ENCODE data around the gene HM13. TPM values are rescaled to one million over a fixed set of nuclear protein-coding genes. Genes with fewer than 3 reads are reported as not detected.
A peak's percentile ranks its signal among the peaks of the same experiment; 100 is the strongest.

Gene HM13
- total and polyA plus RNA-seq, 2 of the 13 experiments (the other 11 are each of a cell fraction or from before 2014, with no cell fraction given): 118 to 243 TPM

GRCh38 chr20:31604567-31605030 lies 90.4 kb downstream of the HM13 start (continued):
- TF ChIP-seq CHD4 (IDR thresholded peaks at IDR 0.05; ENCODE audit: borderline replicate concordance, low read length): peak; percentile 49; the same call in 1 of the 2 replicates
- TF ChIP-seq ZBTB21 (CRISPR knock-in tag; IDR thresholded peaks at IDR 0.05): no peak
- TF ChIP-seq ZNF674 (CRISPR knock-in tag; IDR thresholded peaks at IDR 0.05; ENCODE audit: low read depth): peak; percentile 12; the same call in 1 of the 2 replicates
- TF ChIP-seq TSC22D2 (CRISPR knock-in tag; IDR thresholded peaks at IDR 0.05; ENCODE audit: borderline replicate concordance): no peak
- no peak for TF ChIP-seq DRAP1 (CRISPR knock-in tag; IDR thresholded peaks at IDR 0.05)
- TF ChIP-seq, protein P1, sequence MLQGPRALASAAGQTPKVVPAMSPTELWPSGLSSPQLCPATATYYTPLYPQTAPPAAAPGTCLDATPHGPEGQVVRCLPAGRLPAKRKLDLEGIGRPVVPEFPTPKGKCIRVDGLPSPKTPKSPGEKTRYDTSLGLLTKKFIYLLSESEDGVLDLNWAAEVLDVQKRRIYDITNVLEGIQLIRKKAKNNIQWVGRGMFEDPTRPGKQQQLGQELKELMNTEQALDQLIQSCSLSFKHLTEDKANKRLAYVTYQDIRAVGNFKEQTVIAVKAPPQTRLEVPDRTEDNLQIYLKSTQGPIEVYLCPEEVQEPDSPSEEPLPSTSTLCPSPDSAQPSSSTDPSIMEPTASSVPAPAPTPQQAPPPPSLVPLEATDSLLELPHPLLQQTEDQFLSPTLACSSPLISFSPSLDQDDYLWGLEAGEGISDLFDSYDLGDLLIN (CRISPR knock-in tag; IDR thresholded peaks at IDR 0.05; ENCODE audit: borderline replicate concordance): 0 out of 2 replicates have a peak, but pooled peaks have one; percentile 41
- peak; percentile 1; the same call in 1 of the 2 replicates for TF ChIP-seq ZNF335 (CRISPR knock-in tag; IDR thresholded peaks at IDR 0.05)
- TF ChIP-seq, protein P2, sequence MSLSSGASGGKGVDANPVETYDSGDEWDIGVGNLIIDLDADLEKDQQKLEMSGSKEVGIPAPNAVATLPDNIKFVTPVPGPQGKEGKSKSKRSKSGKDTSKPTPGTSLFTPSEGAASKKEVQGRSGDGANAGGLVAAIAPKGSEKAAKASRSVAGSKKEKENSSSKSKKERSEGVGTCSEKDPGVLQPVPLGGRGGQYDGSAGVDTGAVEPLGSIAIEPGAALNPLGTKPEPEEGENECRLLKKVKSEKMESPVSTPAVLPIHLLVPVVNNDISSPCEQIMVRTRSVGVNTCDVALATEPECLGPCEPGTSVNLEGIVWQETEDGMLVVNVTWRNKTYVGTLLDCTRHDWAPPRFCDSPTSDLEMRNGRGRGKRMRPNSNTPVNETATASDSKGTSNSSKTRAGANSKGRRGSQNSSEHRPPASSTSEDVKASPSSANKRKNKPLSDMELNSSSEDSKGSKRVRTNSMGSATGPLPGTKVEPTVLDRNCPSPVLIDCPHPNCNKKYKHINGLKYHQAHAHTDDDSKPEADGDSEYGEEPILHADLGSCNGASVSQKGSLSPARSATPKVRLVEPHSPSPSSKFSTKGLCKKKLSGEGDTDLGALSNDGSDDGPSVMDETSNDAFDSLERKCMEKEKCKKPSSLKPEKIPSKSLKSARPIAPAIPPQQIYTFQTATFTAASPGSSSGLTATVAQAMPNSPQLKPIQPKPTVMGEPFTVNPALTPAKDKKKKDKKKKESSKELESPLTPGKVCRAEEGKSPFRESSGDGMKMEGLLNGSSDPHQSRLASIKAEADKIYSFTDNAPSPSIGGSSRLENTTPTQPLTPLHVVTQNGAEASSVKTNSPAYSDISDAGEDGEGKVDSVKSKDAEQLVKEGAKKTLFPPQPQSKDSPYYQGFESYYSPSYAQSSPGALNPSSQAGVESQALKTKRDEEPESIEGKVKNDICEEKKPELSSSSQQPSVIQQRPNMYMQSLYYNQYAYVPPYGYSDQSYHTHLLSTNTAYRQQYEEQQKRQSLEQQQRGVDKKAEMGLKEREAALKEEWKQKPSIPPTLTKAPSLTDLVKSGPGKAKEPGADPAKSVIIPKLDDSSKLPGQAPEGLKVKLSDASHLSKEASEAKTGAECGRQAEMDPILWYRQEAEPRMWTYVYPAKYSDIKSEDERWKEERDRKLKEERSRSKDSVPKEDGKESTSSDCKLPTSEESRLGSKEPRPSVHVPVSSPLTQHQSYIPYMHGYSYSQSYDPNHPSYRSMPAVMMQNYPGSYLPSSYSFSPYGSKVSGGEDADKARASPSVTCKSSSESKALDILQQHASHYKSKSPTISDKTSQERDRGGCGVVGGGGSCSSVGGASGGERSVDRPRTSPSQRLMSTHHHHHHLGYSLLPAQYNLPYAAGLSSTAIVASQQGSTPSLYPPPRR (CRISPR knock-in tag; IDR thresholded peaks at IDR 0.05; ENCODE audit: borderline replicate concordance): no peak
- no peak for TF ChIP-seq KLF16 (CRISPR knock-in tag; IDR thresholded peaks at IDR 0.05)
- TF ChIP-seq HMGXB4 (CRISPR knock-in tag; IDR thresholded peaks at IDR 0.05; ENCODE audit: borderline replicate concordance in 1 of 2, low read depth in 1 of 2): no peak; a peak in 1 of 4 replicates
- TF ChIP-seq KDM1A (CRISPR knock-in tag; IDR thresholded peaks at IDR 0.05): peak; percentile 70; the same call in 1 of the 2 replicates
- peak; percentile 19; the same call in 1 of the 2 replicates for TF ChIP-seq ZFX (CRISPR knock-in tag; IDR thresholded peaks at IDR 0.05; ENCODE audit: low read depth)
- TF ChIP-seq ZBTB43 (CRISPR knock-in tag; conservative IDR thresholded peaks at IDR 0.05): no peak
- TF ChIP-seq POLR2A (IDR thresholded peaks at IDR 0.05; ENCODE audit: insufficient read depth in 1 of 2, low read depth in 2 of 2, low read length in 2 of 2): 0 out of 4 replicates have a peak, but pooled peaks of 1 of the 2 experiments have one; percentile 15
- peak; percentile 85 for TF ChIP-seq ADNP (CRISPR knock-in tag; IDR thresholded peaks at IDR 0.05)
- TF ChIP-seq DNMT1 (CRISPR knock-in tag; IDR thresholded peaks at IDR 0.05): 0 out of 2 replicates have a peak, but pooled peaks have one; percentile 2
- no peak for TF ChIP-seq ZNF44 (CRISPR knock-in tag; IDR thresholded peaks at IDR 0.05)

Data from HepG2 (cell line).